Stimulated activated CD4-positive, alpha-beta T cell treated with anti-CD3 and anti-CD28 coated beads, TNF-alpha, amount 100 ng/mL, for 24 hours (primary cell): ENCODE data around the gene HDAC4.

ENCODE experiments used
- DNase-seq, 3 experiments: peaks; one replicate each; pipeline ENCODE4 v3.0.0-alpha.2; 2020; ENCODE audit warnings: low read depth in 3 of 3

HDAC4 gene

GRCh38 chr2:239327536-239328350, 73.1 kb downstream of the HDAC4 start:
- DNase-seq = no peak

- peak; percentile 52 to 64 (median 64) for DNase-seq
Observed at GRCh38 chr2:239326831-239327535, 73.8 kb downstream of the HDAC4 start.

DNA sequence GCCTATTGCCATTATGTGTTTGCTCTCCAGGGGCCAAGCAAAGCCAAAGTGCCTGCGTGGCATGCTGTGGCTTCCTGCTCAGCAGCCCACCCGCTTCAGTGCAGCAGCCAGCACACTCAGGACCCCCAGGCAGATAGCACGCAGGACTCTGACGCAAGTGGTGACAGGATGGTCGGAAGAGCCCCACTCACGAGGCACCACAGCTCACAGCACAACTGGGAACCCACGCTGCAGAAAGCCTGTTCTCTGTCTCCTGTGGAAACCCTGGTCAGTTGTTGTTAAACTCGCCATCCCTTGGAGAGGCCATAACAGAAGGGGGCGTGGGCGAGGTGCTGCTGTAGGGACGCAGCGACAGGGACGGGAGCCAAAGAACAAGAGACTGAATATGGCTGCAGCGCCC, 76.4 kb downstream of the HDAC4 start:
- DNase-seq = no peak

DNA sequence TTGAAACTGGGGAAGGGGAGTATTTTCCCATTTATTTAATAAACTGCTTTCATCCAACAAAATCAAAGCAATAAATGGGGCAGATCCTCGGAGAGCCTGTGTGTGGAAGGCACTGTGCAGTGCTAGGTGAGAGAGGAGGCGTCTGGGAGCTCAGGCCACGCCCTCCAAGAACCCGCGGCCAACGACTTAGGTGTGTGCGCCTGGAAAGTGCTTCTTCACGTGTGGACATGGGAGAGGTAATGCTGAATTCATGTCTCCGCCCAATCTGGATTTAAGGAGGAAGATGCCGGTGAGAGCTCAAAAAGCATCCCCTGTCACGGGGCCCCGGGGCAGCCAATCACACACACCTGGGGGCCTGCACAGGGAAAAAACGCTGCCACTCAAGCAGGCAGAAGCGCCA, 77.4 kb downstream of the HDAC4 start:
- no peak for DNase-seq

GRCh38 chr2:239322416-239323086, 78.3 kb downstream of the HDAC4 start:
- no peak for DNase-seq

DNA sequence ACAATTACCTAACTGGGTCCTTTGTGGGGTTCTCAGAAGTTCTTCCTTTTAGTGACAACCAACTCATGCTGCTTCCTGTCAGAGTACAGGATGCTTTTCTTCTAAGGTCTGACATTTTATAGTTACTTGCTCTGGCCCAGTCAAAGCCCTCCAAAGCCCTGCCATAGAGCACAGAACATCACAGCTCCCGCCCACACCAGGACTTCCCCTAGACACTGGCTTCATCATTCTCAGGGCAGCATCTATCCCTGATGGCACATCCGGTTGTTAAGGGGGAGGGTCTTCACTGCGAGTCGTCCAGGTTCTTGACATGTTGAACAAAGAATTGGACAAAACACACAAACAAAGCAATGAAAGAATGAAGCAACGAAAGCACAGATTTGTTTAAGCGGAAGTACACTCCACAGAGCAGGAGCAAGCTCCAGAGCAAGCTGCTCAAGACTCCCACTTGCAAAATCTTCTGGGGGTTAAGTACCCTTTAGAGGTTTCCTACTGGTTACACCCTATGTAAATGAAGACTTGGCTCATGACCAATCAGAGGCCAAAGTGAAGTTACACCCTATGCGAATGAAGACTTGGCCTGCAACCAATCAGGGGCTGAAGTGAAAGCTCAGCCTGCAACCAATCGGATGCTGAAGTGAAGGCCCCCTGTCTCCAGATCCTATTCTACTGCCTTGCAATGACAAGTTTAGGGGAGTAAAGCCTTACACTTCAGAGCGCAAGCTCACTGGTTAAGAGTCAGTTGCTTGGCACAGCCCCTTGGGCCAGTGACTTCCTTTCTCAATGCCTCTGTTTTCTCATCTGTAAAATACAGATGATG, 79.0 kb downstream of the HDAC4 start:
- DNase-seq = peak in 2 of 3 experiments; percentile 31 to 47

GRCh38 chr2:239318790-239319661, 81.8 kb downstream of the HDAC4 start:
- DNase-seq = no peak

DNA sequence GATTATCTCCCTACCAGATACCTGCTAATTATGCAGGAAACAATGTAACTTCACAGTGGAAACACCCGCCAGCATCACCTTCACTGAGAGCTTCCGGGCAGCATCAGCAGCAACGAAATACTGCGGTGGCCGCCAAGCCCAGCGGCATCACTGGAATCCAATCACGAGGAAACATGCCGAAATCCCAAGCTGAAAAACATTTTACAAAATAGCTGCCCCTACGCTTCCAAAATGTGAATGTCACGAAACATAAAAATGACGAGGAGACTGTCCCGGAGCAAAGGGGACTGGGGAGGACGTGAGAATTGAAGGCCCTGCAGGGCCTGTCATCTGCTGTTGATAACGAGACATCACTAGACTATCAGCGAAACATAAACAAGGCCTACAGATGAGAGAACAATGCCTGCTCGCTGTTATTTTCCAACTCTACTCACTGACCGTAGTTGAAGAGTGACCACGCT, 82.6 kb downstream of the HDAC4 start:
- DNase-seq = no peak

- no peak for DNase-seq
Observed at GRCh38 chr2:239316562-239317465, 84.0 kb downstream of the HDAC4 start.

DNA sequence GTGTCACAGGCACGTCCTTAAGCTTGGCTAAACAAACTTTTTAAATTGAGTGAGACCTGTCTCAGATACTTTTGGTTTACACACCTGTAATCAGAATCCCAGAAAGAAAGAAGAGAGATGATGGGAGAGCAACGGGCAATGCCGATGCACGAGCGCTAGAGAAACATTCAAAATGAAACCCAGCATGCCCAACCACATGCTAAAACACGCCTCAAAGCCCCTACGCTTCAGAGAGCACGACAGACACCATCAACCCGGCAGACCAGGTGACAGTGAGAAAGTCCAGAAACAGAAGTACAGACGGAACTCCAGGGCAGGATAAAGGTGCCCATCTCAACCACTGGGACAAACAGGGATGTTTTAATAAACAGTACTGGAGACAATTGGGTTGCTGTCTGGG, 85.5 kb downstream of the HDAC4 start:
- no peak for DNase-seq

DNA sequence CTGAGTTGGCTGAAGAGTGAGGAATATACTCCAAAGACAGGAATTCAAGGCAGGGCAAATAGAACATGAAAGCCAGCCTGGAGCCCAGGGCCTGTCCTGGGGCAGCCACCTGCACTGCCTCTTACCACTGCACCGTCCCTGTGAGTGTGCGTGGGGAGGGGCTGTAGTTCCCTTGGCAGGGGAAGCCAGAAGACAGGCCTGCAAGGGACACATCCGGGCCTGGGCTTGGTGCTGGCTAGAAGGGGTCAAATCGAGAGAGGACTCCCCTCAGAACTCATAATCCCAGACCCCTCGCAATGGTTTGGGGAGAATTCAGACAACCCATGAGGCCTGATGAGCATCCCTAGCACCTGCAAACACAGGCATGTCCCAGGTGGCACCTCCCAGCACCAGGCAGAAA, 87.0 kb downstream of the HDAC4 start:
- DNase-seq = no peak

DNA sequence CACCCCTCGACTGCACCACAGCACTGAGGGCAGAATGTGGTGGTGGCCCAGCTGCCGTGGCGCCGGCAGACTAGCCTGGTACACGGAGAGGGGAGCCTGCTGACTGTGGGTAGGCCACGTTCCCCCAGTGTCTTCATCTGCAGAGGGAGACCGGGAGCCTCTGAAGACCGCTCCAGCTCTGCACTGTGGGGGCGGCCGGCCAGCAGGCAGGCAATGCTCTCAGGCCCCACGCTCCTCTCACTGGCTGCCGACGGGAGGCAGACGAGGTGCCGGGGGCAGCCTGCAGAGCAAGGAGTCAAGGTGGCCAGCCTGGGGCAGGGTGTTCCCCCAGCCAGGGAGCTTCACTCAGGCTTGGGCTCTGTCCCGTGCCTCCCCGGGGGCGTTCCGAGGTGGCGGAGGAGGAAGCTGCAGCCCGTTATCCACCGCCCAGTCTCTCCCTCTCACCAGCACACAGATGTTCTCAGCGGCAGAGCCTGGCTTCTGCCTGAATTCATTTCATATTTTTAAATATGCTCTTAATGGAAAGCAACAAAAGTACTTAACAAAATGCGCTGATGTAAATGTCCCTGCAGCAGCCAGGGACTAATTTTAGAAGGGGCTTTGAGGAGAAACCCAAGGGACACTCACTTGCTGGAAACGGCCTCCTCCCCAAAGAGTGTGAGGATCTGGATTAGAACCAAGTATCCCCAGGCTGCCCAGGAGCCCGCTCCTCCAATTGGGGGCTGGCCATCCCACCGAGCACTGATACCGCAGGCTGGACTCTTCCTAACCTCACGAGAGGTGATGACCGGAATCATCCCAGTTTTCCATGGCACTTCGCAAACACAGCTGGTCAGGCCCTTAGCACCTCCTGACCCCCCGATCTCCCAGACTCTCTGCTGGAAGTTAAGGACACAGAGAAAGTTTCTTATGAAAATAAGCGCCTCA, 87.8 kb downstream of the HDAC4 start:
- DNase-seq = no peak

DNA sequence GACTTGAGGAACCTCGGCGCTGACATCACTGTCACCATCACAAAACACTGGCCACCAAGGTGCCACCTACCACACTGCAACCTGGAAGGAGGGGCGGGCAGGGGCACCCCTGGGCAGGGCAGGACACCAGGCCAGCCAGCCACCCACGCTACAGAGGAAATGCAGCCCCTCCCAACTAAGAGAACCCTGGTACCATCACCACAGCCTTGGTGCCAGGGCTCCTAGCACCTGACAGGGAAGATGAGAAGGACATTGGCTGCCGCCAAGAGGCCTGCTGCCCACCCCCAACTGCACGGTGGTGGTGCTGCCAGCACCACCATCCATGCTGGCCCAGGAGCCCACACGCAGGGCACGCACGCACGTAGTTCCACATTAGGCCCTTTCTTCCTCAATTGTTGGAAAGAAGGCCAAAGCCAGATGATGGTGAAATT, 88.7 kb downstream of the HDAC4 start:
- DNase-seq = no peak

- no peak for DNase-seq
Observed at GRCh38 chr2:239311132-239312040, 89.4 kb downstream of the HDAC4 start.

DNA sequence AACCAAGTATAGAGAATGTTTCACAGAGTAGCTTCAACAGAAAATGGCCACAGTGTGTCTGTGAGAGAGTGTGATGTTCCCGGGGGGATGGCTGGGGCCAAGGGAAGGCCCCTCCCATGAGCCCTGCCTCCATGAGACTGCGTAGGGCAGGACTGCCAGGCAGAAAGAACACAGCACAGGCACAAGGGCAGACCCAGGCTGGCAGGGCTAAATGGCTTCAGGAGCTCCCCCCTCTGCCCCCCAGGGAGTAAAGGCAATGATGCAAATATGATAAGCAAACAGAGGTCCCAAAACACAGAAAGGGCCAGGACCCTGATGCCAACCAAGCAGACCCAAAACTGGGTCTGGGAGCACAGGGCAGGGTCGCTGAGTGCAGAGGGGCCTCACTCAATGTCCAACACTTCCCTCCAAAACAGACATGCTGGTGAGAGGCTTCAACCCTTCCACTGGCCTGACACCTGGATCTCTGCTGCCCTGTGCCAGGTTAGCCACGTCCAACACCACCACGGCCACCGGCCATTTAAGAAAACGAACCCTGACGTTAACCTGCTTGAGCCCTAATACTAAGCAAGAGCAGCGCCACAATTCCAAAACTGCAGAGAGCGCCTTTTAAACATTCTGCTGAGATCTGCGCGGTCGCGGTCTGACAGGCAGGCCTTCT, 90.3 kb downstream of the HDAC4 start:
- no peak for DNase-seq

GRCh38 chr2:239309398-239310245, 91.2 kb downstream of the HDAC4 start:
- DNase-seq = no peak
